ENCODE data around the gene ADH1B.

Gene ADH1B

GRCh38 chr4:99300934-99301333 lies 20.3 kb downstream of the ADH1B start:
- no peaks in the 10 kb centered on the region for H3K27me3 ChIP-seq (ENCODE audit: control insufficient read depth in 2 of 2, insufficient read depth in 2 of 2, low read length in 2 of 2)
- no peaks in the 10 kb centered on the region for H3K9me3 ChIP-seq (ENCODE audit: control insufficient read depth in 2 of 2, low read length in 2 of 2)
- H3K9ac ChIP-seq (ENCODE audit: low read depth in 1 of 2, low read length in 2 of 2), result no peak overlapping the region
- H3K4me3 ChIP-seq (ENCODE audit: low read length in 2 of 2), result no peak overlapping the region
- no peak overlapping the region for H3K27ac ChIP-seq (ENCODE audit: low read depth in 2 of 2, low read length in 2 of 2)
- H3K36me3 ChIP-seq (ENCODE audit: control insufficient read depth in 2 of 2, insufficient read depth in 2 of 2, low read length in 2 of 2), result no peaks in the 10 kb centered on the region
- H3K4me1 ChIP-seq (ENCODE audit: control insufficient read depth in 2 of 2, insufficient read depth in 2 of 2, low read length in 2 of 2), result no peaks in the 10 kb centered on the region

- Histone ChIP-seq H3K27me3 (ENCODE audit: control insufficient read depth in 2 of 2, insufficient read depth in 2 of 2, low read length in 2 of 2) (no peaks in the 10 kb centered on the region), H3K4me1 (ENCODE audit: control insufficient read depth in 2 of 2, insufficient read depth in 2 of 2, low read length in 2 of 2) (no peaks in the 10 kb centered on the region), H3K9me3 (ENCODE audit: control insufficient read depth in 2 of 2, low read length in 2 of 2) (no peaks in the 10 kb centered on the region), H3K9ac (ENCODE audit: low read depth in 1 of 2, low read length in 2 of 2) (no peak overlapping the region), H3K4me3 (ENCODE audit: low read length in 2 of 2) (no peak overlapping the region), H3K27ac (ENCODE audit: low read depth in 2 of 2, low read length in 2 of 2) (no peak overlapping the region), H3K36me3 (ENCODE audit: control insufficient read depth in 2 of 2, insufficient read depth in 2 of 2, low read length in 2 of 2) (no peaks in the 10 kb centered on the region)
Measured at GRCh38 chr4:99293357-99293756, 27.8 kb downstream of the ADH1B start.

- Histone ChIP-seq H3K9ac (ENCODE audit: low read depth in 1 of 2, low read length in 2 of 2) (no peak within 1 kb of the TSS), H3K27ac (ENCODE audit: low read depth in 2 of 2, low read length in 2 of 2) (no peak within 1 kb of the TSS), H3K4me1 (ENCODE audit: control insufficient read depth in 2 of 2, insufficient read depth in 2 of 2, low read length in 2 of 2) (no peaks in the 10 kb centered on the region), H3K36me3 (ENCODE audit: control insufficient read depth in 2 of 2, insufficient read depth in 2 of 2, low read length in 2 of 2) (no peaks in the 10 kb centered on the region), H3K27me3 (ENCODE audit: control insufficient read depth in 2 of 2, insufficient read depth in 2 of 2, low read length in 2 of 2) (no peaks in the 10 kb centered on the region), H3K9me3 (ENCODE audit: control insufficient read depth in 2 of 2, low read length in 2 of 2) (no peaks in the 10 kb centered on the region), H3K4me3 (ENCODE audit: low read length in 2 of 2) (no peak within 1 kb of the TSS)
Measured at GRCh38 chr4:99290848-99291786, 30.1 kb downstream of the ADH1B start, which contains the start of gene ADH1A. ADH1A (minus strand) TSS chr4:99290985; CDS start chr4:99290914, 71 bp downstream.

- Histone ChIP-seq H3K9me3 (ENCODE audit: control insufficient read depth in 2 of 2, low read length in 2 of 2) (no peaks in the 10 kb centered on the region), H3K27me3 (ENCODE audit: control insufficient read depth in 2 of 2, insufficient read depth in 2 of 2, low read length in 2 of 2) (no peaks in the 10 kb centered on the region), H3K4me1 (ENCODE audit: control insufficient read depth in 2 of 2, insufficient read depth in 2 of 2, low read length in 2 of 2) (no peaks in the 10 kb centered on the region), H3K36me3 (ENCODE audit: control insufficient read depth in 2 of 2, insufficient read depth in 2 of 2, low read length in 2 of 2) (no peaks in the 10 kb centered on the region), H3K27ac (ENCODE audit: low read depth in 2 of 2, low read length in 2 of 2) (no peak overlapping the region), H3K4me3 (ENCODE audit: low read length in 2 of 2) (no peak overlapping the region), H3K9ac (ENCODE audit: low read depth in 1 of 2, low read length in 2 of 2) (no peak overlapping the region)
Measured at GRCh38 chr4:99285387-99285786, 35.8 kb downstream of the ADH1B start.

GRCh38 chr4:99282731-99283130 lies 38.5 kb downstream of the ADH1B start:
- no peaks in the 10 kb centered on the region for H3K9me3 ChIP-seq (ENCODE audit: control insufficient read depth in 2 of 2, low read length in 2 of 2)

DNA sequence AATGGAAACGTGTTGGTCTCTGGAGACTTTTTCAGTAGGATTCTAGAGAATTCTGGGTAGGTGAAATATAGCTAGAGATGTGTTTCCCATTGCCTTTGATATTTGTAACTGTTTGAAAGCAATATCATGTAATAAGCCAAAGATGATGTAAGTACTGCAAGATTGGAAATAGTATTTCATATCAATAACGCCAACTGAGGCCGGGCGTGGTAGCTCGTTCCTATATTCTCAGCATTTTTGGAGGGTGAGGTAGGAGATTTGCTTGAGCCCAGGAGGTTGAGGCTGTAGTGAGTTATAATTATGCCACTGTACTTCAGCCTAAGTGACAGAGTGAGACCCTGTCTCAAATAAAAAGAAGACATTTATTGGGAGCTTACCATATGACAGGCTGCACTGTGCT lies 39.9 kb downstream of the ADH1B start:
- no peak overlapping the region for H3K27ac ChIP-seq (ENCODE audit: low read depth in 2 of 2, low read length in 2 of 2)
- no peak overlapping the region for H3K9ac ChIP-seq (ENCODE audit: low read depth in 1 of 2, low read length in 2 of 2)
- no peaks in the 10 kb centered on the region for H3K27me3 ChIP-seq (ENCODE audit: control insufficient read depth in 2 of 2, insufficient read depth in 2 of 2, low read length in 2 of 2)
- no peaks in the 10 kb centered on the region for H3K36me3 ChIP-seq (ENCODE audit: control insufficient read depth in 2 of 2, insufficient read depth in 2 of 2, low read length in 2 of 2)
- no peak overlapping the region for H3K4me3 ChIP-seq (ENCODE audit: low read length in 2 of 2)
- no peaks in the 10 kb centered on the region for H3K4me1 ChIP-seq (ENCODE audit: control insufficient read depth in 2 of 2, insufficient read depth in 2 of 2, low read length in 2 of 2)
- H3K9me3 ChIP-seq (ENCODE audit: control insufficient read depth in 2 of 2, low read length in 2 of 2), result no peaks in the 10 kb centered on the region

More at GRCh38 chr4:99282731-99283130, 38.5 kb downstream of the ADH1B start:
- Histone ChIP-seq H3K4me1 (ENCODE audit: control insufficient read depth in 2 of 2, insufficient read depth in 2 of 2, low read length in 2 of 2) (no peaks in the 10 kb centered on the region), H3K36me3 (ENCODE audit: control insufficient read depth in 2 of 2, insufficient read depth in 2 of 2, low read length in 2 of 2) (no peaks in the 10 kb centered on the region), H3K27me3 (ENCODE audit: control insufficient read depth in 2 of 2, insufficient read depth in 2 of 2, low read length in 2 of 2) (no peaks in the 10 kb centered on the region), H3K4me3 (ENCODE audit: low read length in 2 of 2) (no peak overlapping the region), H3K9ac (ENCODE audit: low read depth in 1 of 2, low read length in 2 of 2) (no peak overlapping the region), H3K27ac (ENCODE audit: low read depth in 2 of 2, low read length in 2 of 2) (no peak overlapping the region)

DNA sequence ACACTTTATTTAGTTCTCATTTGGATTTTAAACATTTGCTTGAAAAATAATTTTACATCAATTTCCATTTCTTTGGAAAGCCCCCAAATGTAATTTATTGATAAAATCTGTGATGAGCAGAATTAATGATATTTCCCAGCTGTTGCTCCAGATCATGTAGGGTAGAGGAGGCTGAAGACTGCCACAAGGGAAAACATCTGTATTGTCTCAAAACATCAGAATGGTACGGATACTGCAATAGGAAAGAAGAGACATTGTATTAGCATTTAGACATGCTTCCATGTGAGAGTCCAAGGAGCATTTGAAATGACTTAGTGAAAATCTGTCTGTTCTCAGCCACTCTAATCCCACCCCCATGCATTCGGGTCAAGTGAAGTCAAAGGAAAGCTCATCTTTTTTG lies 44.8 kb downstream of the ADH1B start:
- H3K4me1 ChIP-seq (ENCODE audit: control insufficient read depth in 2 of 2, insufficient read depth in 2 of 2, low read length in 2 of 2), result no peaks in the 10 kb centered on the region
- no peak overlapping the region for H3K4me3 ChIP-seq (ENCODE audit: low read length in 2 of 2)
- no peaks in the 10 kb centered on the region for H3K9me3 ChIP-seq (ENCODE audit: control insufficient read depth in 2 of 2, low read length in 2 of 2)
- no peak overlapping the region for H3K27ac ChIP-seq (ENCODE audit: low read depth in 2 of 2, low read length in 2 of 2)
- H3K36me3 ChIP-seq (ENCODE audit: control insufficient read depth in 2 of 2, insufficient read depth in 2 of 2, low read length in 2 of 2), result no peaks in the 10 kb centered on the region
- no peaks in the 10 kb centered on the region for H3K27me3 ChIP-seq (ENCODE audit: control insufficient read depth in 2 of 2, insufficient read depth in 2 of 2, low read length in 2 of 2)
- no peak overlapping the region for H3K9ac ChIP-seq (ENCODE audit: low read depth in 1 of 2, low read length in 2 of 2)

DNA sequence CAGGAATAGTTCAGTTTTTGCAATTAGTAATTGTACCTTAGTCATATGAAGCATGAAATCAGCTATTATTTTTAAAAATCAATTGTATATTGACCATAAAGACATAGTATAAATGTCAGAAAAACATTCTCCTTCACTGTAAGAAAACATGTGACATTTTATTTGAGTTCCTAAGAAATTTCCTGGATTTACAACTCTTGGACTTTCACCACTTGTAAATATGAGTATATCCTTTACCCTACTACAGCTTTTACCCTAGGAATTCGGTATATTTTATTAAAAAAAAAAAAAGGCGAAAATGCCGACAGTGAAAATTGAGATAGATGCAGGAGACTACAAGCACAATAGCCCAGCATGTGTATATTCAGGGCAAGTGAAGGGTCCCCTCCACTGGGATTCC lies 45.3 kb downstream of the ADH1B start:
- no peaks in the 10 kb centered on the region for H3K9me3 ChIP-seq (ENCODE audit: control insufficient read depth in 2 of 2, low read length in 2 of 2)
- H3K27me3 ChIP-seq (ENCODE audit: control insufficient read depth in 2 of 2, insufficient read depth in 2 of 2, low read length in 2 of 2), result no peaks in the 10 kb centered on the region
- no peak overlapping the region for H3K9ac ChIP-seq (ENCODE audit: low read depth in 1 of 2, low read length in 2 of 2)
- H3K36me3 ChIP-seq (ENCODE audit: control insufficient read depth in 2 of 2, insufficient read depth in 2 of 2, low read length in 2 of 2), result no peaks in the 10 kb centered on the region
- H3K27ac ChIP-seq (ENCODE audit: low read depth in 2 of 2, low read length in 2 of 2), result no peak overlapping the region
- no peaks in the 10 kb centered on the region for H3K4me1 ChIP-seq (ENCODE audit: control insufficient read depth in 2 of 2, insufficient read depth in 2 of 2, low read length in 2 of 2)
- no peak overlapping the region for H3K4me3 ChIP-seq (ENCODE audit: low read length in 2 of 2)

DNA sequence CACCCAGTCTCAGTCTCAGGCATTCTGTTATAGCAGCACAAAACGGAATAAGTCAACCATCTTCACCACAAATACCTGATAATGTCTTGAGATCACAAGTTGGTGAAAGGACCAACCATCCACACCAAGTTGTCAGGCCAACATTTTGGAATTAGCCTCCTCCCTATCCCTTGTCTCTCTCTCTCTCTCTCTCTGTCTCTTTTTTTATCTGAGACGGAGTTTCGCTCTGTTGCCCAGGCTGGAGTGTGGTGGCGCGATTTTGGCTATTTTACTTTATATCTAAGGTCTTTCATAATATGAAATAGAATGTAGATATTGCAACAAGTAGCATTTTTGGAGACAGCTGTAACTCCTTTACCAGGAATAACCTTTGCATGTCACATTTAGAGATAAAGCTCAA lies 46.2 kb downstream of the ADH1B start:
- Histone ChIP-seq H3K9ac (ENCODE audit: low read depth in 1 of 2, low read length in 2 of 2) (no peak overlapping the region), H3K4me1 (ENCODE audit: control insufficient read depth in 2 of 2, insufficient read depth in 2 of 2, low read length in 2 of 2) (no peaks in the 10 kb centered on the region), H3K27ac (ENCODE audit: low read depth in 2 of 2, low read length in 2 of 2) (no peak overlapping the region), H3K27me3 (ENCODE audit: control insufficient read depth in 2 of 2, insufficient read depth in 2 of 2, low read length in 2 of 2) (no peaks in the 10 kb centered on the region), H3K36me3 (ENCODE audit: control insufficient read depth in 2 of 2, insufficient read depth in 2 of 2, low read length in 2 of 2) (no peaks in the 10 kb centered on the region), H3K9me3 (ENCODE audit: control insufficient read depth in 2 of 2, low read length in 2 of 2) (no peaks in the 10 kb centered on the region), H3K4me3 (ENCODE audit: low read length in 2 of 2) (no peak overlapping the region)

DNA sequence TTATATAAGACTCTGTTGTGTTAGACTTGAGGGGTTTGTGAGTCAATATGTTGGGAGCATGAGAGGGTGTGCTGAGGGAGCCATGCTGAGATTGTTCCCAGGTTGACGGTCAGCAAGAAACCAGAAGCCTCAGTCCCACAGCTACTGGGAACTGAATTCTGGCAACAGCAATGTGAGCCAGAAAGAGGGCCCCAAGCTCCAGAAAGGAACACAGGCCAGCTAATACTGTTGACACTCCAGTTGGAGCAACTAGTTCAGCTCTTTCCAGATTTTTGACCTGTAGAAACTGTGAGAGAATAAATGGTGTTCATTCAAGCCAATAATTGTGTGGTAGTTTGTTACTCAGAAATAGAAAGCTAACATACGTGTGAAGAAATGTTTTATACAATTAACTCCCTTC lies 47.5 kb downstream of the ADH1B start:
- Histone ChIP-seq H3K27ac (ENCODE audit: low read depth in 2 of 2, low read length in 2 of 2) (no peak overlapping the region), H3K27me3 (ENCODE audit: control insufficient read depth in 2 of 2, insufficient read depth in 2 of 2, low read length in 2 of 2) (no peaks in the 10 kb centered on the region), H3K9ac (ENCODE audit: low read depth in 1 of 2, low read length in 2 of 2) (no peak overlapping the region), H3K9me3 (ENCODE audit: control insufficient read depth in 2 of 2, low read length in 2 of 2) (no peaks in the 10 kb centered on the region), H3K4me3 (ENCODE audit: low read length in 2 of 2) (no peak overlapping the region), H3K36me3 (ENCODE audit: control insufficient read depth in 2 of 2, insufficient read depth in 2 of 2, low read length in 2 of 2) (no peaks in the 10 kb centered on the region), H3K4me1 (ENCODE audit: control insufficient read depth in 2 of 2, insufficient read depth in 2 of 2, low read length in 2 of 2) (no peaks in the 10 kb centered on the region)

All from mucosa of rectum (tissue), 2 donors.